H7 (cell line): ENCODE measurements around the gene SMLR1. TPM values are rescaled to one million over a fixed set of nuclear protein-coding genes. Genes with fewer than 3 reads are reported as not detected.

Experiments
- DNase-seq: peaks from one replicate; pipeline ENCODE4 v3.0.0; 2012
- H3K27me3 ChIP-seq: 2 replicates; pipeline ENCODE4 v1.6.0; 2011; ENCODE audit warnings: mild to moderate bottlenecking, low read length; ENCODE audit not compliant: control insufficient read depth, insufficient read depth
- H3K36me3 ChIP-seq: replicated peaks from 2 replicates; pipeline ENCODE4 v1.5.1; 2011; ENCODE audit warnings: low read length; ENCODE audit not compliant: control insufficient read depth, insufficient read depth
- H3K4me3 ChIP-seq: 2 replicates; pipeline ENCODE4 v1.5.1; 2011; ENCODE audit warnings: low read depth, mild to moderate bottlenecking, control low read depth, low read length, moderate library complexity; ENCODE audit not compliant: insufficient read depth
- total RNA-seq: library from RNA; depleted of rRNA; stranded (reverse); fragments of >200 nt; shearing (Covaris generic); gene quantifications from 2 replicates; pipeline ENCODE4 v1.2.3, GENCODE V29; 2014

The SMLR1 gene
- total RNA-seq, 1 experiment from 2014 or later = not detected

GRCh38 chr6:130810307-130811030 is 16.7 kb upstream of the SMLR1 start:
- Histone ChIP-seq H3K27me3 (no peaks in the 10 kb centered on the region), H3K4me3 (no peak overlapping the region), H3K36me3 (no peaks in the 10 kb centered on the region)
- no peak for DNase-seq

- Histone ChIP-seq H3K27me3 (no peaks in the 10 kb centered on the region), H3K4me3 (no peak overlapping the region), H3K36me3 (no peaks in the 10 kb centered on the region)
- no peak for DNase-seq
These were observed 15.3 kb upstream of the SMLR1 start for GRCh38 chr6:130811932-130812331.

- Histone ChIP-seq H3K36me3 (no peaks in the 10 kb centered on the region), H3K4me3 (no peak overlapping the region), H3K27me3 (no peaks in the 10 kb centered on the region)
- DNase-seq = no peak
These were observed 12.7 kb upstream of the SMLR1 start for GRCh38 chr6:130814506-130814905.

GRCh38 chr6:130815200-130816071 is 11.8 kb upstream of the SMLR1 start:
- H3K4me3 ChIP-seq = no peak overlapping the region
- no peaks in the 10 kb centered on the region for H3K27me3 ChIP-seq
- DNase-seq = no peak
- no peaks in the 10 kb centered on the region for H3K36me3 ChIP-seq

GRCh38 chr6:130822736-130823135 is 4.5 kb upstream of the SMLR1 start:
- H3K36me3 ChIP-seq = no peaks in the 10 kb centered on the region
- no peak for DNase-seq
- H3K27me3 ChIP-seq = no peaks in the 10 kb centered on the region
- no peak overlapping the region for H3K4me3 ChIP-seq

- H3K4me3 ChIP-seq = no peak overlapping the region
- DNase-seq = no peak
- no peaks in the 10 kb centered on the region for H3K27me3 ChIP-seq
- no peaks in the 10 kb centered on the region for H3K36me3 ChIP-seq
These were observed 2.1 kb upstream of the SMLR1 start for GRCh38 chr6:130824978-130825694.

- Histone ChIP-seq H3K36me3 (no peaks in the 10 kb centered on the region), H3K4me3 (no peak overlapping the region), H3K27me3 (no peaks in the 10 kb centered on the region)
- DNase-seq = peak; percentile 6
These were observed 1.3 kb upstream of the SMLR1 start for GRCh38 chr6:130825772-130826441.

GRCh38 chr6:130826442-130827246 is 562 bp upstream of the SMLR1 start:
- Histone ChIP-seq H3K36me3 (no peaks in the 10 kb centered on the region), H3K4me3 (no peak overlapping the region), H3K27me3 (no peaks in the 10 kb centered on the region)
- DNase-seq = no peak

- no peak overlapping the region for H3K4me3 ChIP-seq
- H3K27me3 ChIP-seq = no peaks in the 10 kb centered on the region
- H3K36me3 ChIP-seq = no peaks in the 10 kb centered on the region
- DNase-seq = no peak
These were observed 2.2 kb downstream of the SMLR1 start for GRCh38 chr6:130829333-130829910.

- no peaks in the 10 kb centered on the region for H3K36me3 ChIP-seq
- DNase-seq = no peak
These were observed 4.4 kb downstream of the SMLR1 start for GRCh38 chr6:130831607-130832006.

GRCh38 chr6:130833569-130833968 is 6.4 kb downstream of the SMLR1 start:
- H3K27me3 ChIP-seq = no peaks in the 10 kb centered on the region
- no peak for DNase-seq
- no peaks in the 10 kb centered on the region for H3K36me3 ChIP-seq
- no peak overlapping the region for H3K4me3 ChIP-seq

More at GRCh38 chr6:130831607-130832006, 4.4 kb downstream of the SMLR1 start:
- Histone ChIP-seq H3K4me3 (no peak overlapping the region), H3K27me3 (no peaks in the 10 kb centered on the region)

- Histone ChIP-seq H3K4me3 (no peak overlapping the region), H3K36me3 (no peaks in the 10 kb centered on the region)
- no peak for DNase-seq
These were observed 7.5 kb downstream of the SMLR1 start for GRCh38 chr6:130834482-130835251.

More at GRCh38 chr6:130834482-130835251, 7.5 kb downstream of the SMLR1 start:
- H3K27me3 ChIP-seq = no peaks in the 10 kb centered on the region
